ENCODE measurements around the gene UBR2.
"Not testable (repeated sequence)": the region's sequence is repeated elsewhere in the genome, so short reads cannot be mapped to it uniquely, and the experiment has no call there.

UBR2 gene

DNA sequence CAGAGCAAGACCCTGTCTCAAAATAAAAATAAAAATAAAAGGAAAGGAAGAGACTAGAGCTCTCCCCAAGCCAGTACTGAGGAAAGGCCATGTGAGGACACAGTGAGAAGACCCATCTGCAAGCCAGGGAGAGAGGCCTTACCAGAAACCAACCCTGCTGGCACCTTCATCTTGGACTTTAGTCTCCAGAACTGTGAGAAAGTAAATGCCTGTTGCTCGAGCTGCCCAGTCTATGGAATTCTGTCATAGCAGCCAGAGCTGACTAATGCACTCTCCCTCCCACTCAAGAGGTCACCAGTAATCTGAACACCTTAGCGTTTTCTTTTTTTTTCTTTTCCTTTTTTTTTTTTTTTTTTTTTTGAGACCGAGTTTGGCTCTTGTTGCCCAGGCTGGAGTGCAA lies 165.9 kb downstream of the UBR2 start:
- TF ChIP-seq, protein P1, sequence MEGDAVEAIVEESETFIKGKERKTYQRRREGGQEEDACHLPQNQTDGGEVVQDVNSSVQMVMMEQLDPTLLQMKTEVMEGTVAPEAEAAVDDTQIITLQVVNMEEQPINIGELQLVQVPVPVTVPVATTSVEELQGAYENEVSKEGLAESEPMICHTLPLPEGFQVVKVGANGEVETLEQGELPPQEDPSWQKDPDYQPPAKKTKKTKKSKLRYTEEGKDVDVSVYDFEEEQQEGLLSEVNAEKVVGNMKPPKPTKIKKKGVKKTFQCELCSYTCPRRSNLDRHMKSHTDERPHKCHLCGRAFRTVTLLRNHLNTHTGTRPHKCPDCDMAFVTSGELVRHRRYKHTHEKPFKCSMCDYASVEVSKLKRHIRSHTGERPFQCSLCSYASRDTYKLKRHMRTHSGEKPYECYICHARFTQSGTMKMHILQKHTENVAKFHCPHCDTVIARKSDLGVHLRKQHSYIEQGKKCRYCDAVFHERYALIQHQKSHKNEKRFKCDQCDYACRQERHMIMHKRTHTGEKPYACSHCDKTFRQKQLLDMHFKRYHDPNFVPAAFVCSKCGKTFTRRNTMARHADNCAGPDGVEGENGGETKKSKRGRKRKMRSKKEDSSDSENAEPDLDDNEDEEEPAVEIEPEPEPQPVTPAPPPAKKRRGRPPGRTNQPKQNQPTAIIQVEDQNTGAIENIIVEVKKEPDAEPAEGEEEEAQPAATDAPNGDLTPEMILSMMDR (IDR thresholded peaks at IDR 0.05; ENCODE audit: low read depth, low read length), result no peak
- DNase-seq (ENCODE audit: low read depth in 2 of 2), result peak in 1 of 2 donors; percentile 27
- H3K4me3 ChIP-seq (replicated peaks in 1 of 2; ENCODE audit: low read depth in 2 of 2, low read length in 2 of 2), result no peak overlapping the region

- not testable (repeated sequence) for DNase-seq (ENCODE audit: low read depth in 2 of 2); H3K4me3 ChIP-seq (replicated peaks in 1 of 2; ENCODE audit: low read depth in 2 of 2, low read length in 2 of 2)
These were observed 170.1 kb downstream of the UBR2 start for GRCh38 chr6:42733867-42734481.

DNA sequence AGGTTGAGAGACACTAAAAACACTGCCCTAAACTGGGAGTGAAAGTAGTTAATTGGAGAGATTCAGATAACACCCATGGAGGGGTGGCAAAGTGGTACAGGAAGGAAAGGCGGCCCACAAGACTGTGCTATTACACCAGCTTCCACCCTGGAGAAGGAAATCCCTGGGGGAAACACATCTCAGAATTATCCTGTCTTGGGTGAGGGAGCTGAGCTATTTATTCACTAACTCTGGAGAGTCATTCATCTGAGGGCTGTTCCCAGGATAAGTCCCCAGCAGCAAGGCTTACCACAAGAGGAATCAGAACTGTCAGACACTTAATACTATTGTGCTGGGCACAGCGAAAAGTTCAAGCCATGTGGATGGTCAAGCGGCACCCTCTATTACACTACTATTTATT lies 172.1 kb downstream of the UBR2 start:
- no peak for DNase-seq (ENCODE audit: low read depth in 2 of 2)
- TF ChIP-seq, protein P1 (IDR thresholded peaks at IDR 0.05; ENCODE audit: low read depth, low read length), result no peak
- H3K4me3 ChIP-seq (replicated peaks in 1 of 2; ENCODE audit: low read depth in 2 of 2, low read length in 2 of 2), result no peak overlapping the region

- no peak overlapping the region for H3K4me3 ChIP-seq (replicated peaks in 1 of 2; ENCODE audit: low read depth in 2 of 2, low read length in 2 of 2)
- peak in 1 of 2 donors; percentile 49 for DNase-seq (ENCODE audit: low read depth in 2 of 2)
- TF ChIP-seq, protein P1 (IDR thresholded peaks at IDR 0.05; ENCODE audit: low read depth, low read length), result no peak
These were observed 176.9 kb downstream of the UBR2 start for GRCh38 chr6:42740725-42741124.

DNA sequence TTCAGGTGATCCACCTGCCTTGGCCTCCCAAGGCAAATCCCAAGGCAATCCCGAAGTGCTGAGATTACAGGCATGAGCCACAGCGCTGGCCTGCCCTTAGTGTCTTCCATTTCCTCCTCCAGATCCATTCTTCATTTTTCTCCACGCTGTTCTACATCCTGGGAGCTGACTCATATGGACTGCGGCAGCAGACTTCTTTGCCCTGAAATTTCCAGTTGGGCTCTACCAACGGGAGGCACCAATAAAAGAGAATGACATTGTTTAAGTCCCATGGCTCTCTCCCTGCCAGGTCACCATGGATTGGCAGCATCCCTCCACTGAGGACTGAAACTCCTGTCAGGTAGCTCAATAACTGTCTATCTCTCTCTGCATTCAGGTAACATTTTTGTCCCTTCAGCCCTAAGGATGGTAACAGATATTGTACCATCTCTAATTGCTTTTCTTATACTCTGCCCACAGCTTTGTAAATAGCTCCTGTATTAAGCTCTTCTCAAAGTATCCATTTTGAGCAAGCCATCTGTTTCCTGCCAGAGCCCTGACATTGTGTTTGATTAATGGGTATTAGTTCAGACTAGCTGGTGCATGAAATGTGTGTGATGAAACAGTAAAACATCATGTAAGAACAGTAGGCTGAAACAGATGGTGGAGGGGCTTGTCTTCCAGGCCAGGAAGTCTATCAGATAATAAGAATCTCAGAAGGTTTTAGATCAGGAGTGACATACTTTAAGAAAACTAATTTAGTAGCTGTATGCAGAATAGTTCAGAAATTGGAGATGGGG lies 178.5 kb downstream of the UBR2 start:
- TF ChIP-seq, protein P1 (IDR thresholded peaks at IDR 0.05; ENCODE audit: low read depth, low read length), result no peak
- peak; percentile 32 to 46 for DNase-seq (ENCODE audit: low read depth in 2 of 2)
- no peak overlapping the region for H3K4me3 ChIP-seq (replicated peaks in 1 of 2; ENCODE audit: low read depth in 2 of 2, low read length in 2 of 2)

Data from cardiac fibroblast (primary cell).